HG02610 (cell line): Measurements from ENCODE around the gene RIN2.
"Not testable (repeated sequence)": the region's sequence is repeated elsewhere in the genome, so short reads cannot be mapped to it uniquely, and the experiment has no call there.

Experiments
- ATAC-seq: cut with Tn5 transposase; IDR thresholded peaks from one replicate; pipeline ENCODE4 v1.9.1; 2021; ENCODE audit warnings: mild to moderate bottlenecking, moderate library complexity; ENCODE audit not compliant: unreplicated experiment

Gene RIN2

GRCh38 chr20:19738951-19739350 lies 19.1 kb upstream of the RIN2 start:
- no peak for ATAC-seq

- no peak for ATAC-seq
Observed at GRCh38 chr20:19739351-19739750, 18.7 kb upstream of the RIN2 start.

GRCh38 chr20:19740512-19740911 lies 17.5 kb upstream of the RIN2 start:
- no peak for ATAC-seq

GRCh38 chr20:19741924-19742323 lies 16.1 kb upstream of the RIN2 start:
- no peak for ATAC-seq

- ATAC-seq, result no peak
Observed at GRCh38 chr20:19742974-19743639, 15.0 kb upstream of the RIN2 start.

GRCh38 chr20:19743640-19743995 lies 14.4 kb upstream of the RIN2 start:
- ATAC-seq, result no peak

GRCh38 chr20:19745106-19745505 lies 13.0 kb upstream of the RIN2 start:
- no peak for ATAC-seq

GRCh38 chr20:19745584-19745983 lies 12.5 kb upstream of the RIN2 start:
- no peak for ATAC-seq

GRCh38 chr20:19746396-19746795 lies 11.7 kb upstream of the RIN2 start:
- ATAC-seq, result no peak

GRCh38 chr20:19747903-19748302 lies 10.2 kb upstream of the RIN2 start:
- ATAC-seq, result no peak

- no peak for ATAC-seq
Observed at GRCh38 chr20:19748681-19749080, 9.4 kb upstream of the RIN2 start.

GRCh38 chr20:19749618-19750071 lies 8.4 kb upstream of the RIN2 start:
- no peak for ATAC-seq

- no peak for ATAC-seq
Observed at GRCh38 chr20:19750101-19750606, 7.9 kb upstream of the RIN2 start.

GRCh38 chr20:19750907-19751636 lies 7.0 kb upstream of the RIN2 start:
- no peak for ATAC-seq

- ATAC-seq, result not testable (repeated sequence)
Observed at GRCh38 chr20:19754201-19754600, 3.9 kb upstream of the RIN2 start.

GRCh38 chr20:19756761-19757486 lies 1.1 kb upstream of the RIN2 start:
- no peak for ATAC-seq

GRCh38 chr20:19757487-19758132 lies 448 bp upstream of the RIN2 start:
- no peak for ATAC-seq

- no peak for ATAC-seq
Observed at GRCh38 chr20:19758501-19759331, 658 bp downstream of the RIN2 start.

GRCh38 chr20:19760371-19760721 lies 2.3 kb downstream of the RIN2 start:
- no peak for ATAC-seq

GRCh38 chr20:19761326-19761725 lies 3.3 kb downstream of the RIN2 start:
- ATAC-seq, result no peak
